NAMALWA (cell line): ENCODE measurements around the gene NMNAT2.
"Not testable (repeated sequence)": the region's sequence is repeated elsewhere in the genome, so short reads cannot be mapped to it uniquely, and the experiment has no call there.

Experiments used
- DNase-seq: peaks from one replicate; pipeline ENCODE4 v3.0.0-alpha.2; 2015; ENCODE audit warnings: low spot score

NMNAT2 gene

DNA sequence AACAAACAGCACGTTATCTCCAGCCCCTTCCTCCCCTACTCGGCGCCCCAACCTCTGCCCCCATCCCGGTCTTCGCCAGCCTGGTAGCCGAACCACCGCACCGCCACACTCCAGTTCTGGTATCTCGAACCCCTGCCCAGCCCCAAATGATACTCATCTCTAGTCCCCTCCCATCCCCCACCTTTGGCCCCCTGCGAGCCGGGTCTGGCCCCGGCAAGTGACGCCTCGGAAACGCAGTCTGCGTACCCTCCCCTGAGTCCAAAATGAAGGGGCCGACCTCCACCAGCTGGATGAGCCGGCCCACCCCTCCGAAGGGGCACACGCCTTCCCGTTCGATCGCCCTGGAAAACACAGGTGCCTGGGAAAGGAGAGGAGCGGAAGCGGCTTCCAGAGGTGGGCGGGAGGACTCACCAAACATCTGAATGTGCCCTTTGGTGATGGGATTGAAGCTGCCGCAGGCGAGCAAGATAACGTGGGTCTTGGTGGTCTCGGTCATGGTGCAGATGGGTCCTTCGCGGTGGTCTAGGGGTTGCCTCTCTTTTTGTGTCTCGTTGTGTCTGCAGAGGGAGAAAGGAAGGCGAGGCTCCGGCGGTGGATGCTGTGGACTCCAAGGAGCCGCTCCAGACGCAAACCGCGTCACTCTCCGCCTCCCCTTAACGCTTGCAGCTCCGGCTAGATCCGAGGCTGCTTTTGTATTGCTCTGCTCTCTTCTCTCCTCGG lies at the start of gene NMNAT2:
Gene NMNAT2, minus strand, starts transcription at position 609 of the 720 bp plus-strand sequence. Its CDS starts 113 bp downstream, at position 496.
- no peak for DNase-seq

DNA sequence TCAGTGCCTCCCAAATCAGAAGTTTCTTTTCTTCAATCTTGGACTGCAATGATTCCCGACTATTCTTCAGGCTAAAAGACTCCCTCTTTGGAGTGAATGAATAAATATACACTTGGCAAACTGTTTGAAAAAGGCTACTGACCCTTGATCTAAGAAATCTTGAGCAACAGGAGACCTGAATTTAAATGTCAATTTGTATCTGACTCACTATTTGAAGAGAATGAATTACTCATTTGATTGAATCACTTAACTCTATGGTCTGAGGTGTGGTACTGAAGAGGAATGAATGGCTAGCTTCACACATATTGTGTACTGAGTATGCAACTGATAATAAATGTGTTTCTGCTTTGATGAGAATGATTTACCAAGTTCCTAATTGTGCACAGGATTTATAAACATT lies 49.5 kb upstream of the NMNAT2 start:
- DNase-seq = no peak

GRCh38 chr1:183466781-183467180 lies 48.6 kb upstream of the NMNAT2 start:
- no peak for DNase-seq

GRCh38 chr1:183463566-183463965 lies 45.4 kb upstream of the NMNAT2 start:
- no peak for DNase-seq

GRCh38 chr1:183461350-183461749 lies 43.2 kb upstream of the NMNAT2 start:
- DNase-seq = no peak

DNA sequence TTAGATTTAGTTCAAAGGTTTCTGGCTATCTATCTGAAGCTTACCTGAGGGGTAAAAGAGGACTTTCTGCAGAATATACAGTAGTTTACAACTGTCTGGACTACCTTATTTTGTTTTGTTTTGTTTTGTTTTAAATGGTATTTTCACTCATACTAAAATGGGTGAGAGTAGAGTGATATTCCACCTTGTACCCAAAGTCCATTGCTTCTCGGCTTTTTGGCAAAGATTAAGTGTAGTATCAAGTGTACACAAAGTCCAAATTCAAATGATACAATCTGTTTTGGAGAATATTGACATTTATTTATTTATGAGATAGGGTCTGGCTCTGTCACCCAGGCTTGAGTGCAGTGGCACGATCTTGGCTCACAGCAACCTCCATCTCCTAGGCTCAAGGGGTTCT lies 42.4 kb upstream of the NMNAT2 start:
- DNase-seq = no peak

DNA sequence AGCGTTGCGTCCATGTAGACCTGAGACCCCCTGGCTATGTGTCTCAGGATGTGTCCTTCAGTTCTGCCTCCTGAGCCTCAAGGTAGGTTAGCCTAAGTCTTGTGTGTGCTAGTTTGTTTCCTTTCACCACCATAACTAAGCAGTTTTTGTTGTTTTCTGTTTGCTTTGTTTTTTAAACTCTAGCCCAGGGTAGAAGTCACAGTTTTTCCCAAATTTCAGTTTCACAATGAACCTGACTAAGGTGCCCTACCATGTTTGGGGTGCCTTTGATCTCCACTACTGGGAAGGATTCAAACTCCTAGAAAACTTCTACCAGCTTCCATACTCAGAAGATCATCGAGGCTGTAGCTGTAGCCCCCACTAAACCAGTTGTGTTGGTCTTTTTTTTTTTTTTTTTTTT lies 39.3 kb upstream of the NMNAT2 start:
- DNase-seq = no peak

GRCh38 chr1:183456826-183457225 lies 38.6 kb upstream of the NMNAT2 start:
- no peak for DNase-seq

- DNase-seq = no peak
Observed at GRCh38 chr1:183454377-183454776, 36.2 kb upstream of the NMNAT2 start.

DNA sequence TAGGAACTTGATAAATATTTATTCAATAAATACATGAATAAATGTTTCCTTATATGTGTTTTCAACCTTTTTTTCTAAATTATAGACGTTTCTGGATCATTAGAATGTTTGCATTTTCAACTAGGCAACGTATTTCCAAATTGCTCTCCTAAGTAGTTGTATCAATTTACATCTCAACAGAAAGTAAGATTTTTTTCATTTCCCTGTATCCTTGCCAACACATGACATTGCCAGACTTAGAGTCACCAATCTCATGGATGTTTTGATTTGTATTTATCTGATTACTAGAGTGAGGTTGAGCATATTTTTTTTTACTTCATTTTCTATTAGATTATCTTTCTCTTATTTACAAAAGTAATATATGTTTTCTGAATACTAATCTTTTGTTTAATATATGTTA lies 31.9 kb upstream of the NMNAT2 start:
- DNase-seq = no peak

GRCh38 chr1:183449223-183449770 lies 31.1 kb upstream of the NMNAT2 start:
- no peak for DNase-seq

DNA sequence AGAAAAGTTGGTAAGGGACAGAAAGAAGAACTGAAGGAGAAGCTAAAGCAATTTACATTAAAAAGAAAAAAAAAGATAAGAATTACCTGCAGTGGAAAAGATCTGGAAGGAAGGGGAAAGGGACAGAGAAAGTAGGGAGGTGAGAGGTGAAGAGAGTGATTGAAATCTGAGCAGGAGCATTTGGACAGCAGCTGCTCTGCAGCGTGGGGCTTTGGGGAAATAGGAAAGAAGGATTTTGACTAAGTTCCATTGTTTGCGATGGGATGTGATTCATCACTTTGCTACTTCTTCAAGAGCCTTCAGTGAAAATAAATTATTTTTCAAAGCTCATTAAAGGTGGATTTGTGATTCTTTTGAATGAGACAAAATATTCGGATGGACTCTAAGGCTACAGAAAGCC lies 26.1 kb upstream of the NMNAT2 start:
- DNase-seq = no peak

GRCh38 chr1:183443466-183443865 lies 25.3 kb upstream of the NMNAT2 start:
- no peak for DNase-seq

GRCh38 chr1:183443011-183443410 lies 24.8 kb upstream of the NMNAT2 start:
- no peak for DNase-seq

DNA sequence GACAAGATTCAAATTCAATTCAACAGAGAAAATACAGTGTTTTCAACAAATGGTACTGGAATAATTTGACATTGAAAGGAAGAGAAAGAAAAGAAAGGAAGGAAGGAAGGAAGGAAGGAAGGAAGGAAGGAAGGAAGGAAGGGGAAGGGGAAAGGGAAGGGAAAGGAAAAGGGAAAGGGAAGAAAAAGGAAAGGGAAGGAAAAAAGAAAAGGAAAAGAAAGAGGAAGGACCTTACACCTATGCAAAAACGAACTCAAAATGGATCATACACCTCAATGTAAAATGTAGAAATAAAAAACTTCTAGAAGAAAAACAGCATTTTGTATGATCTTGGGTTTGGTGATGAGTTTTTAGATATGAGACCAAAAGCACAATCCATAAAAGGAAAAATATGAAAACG lies 19.9 kb upstream of the NMNAT2 start:
- no peak for DNase-seq

GRCh38 chr1:183435497-183435896 lies 17.3 kb upstream of the NMNAT2 start:
- no peak for DNase-seq

DNA sequence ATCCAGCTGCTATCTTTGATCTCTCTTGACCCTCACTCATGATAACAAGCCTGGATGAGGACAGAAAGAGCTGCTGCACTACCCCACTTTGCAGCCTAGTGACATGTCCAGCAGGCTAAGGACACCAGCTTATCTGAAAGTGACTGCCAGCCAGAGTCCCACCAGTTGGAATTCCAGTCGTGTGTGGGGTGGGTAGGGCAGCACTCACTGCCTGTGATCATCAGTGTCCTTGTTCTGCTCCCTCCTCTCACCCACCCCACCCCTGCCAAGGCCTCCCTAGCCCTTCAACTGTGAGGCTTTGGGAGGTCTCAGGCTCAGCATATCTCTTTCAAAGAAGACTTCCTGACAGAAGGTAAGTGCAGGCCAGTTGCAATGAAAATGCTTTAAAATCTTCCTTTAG lies 15.5 kb upstream of the NMNAT2 start:
- no peak for DNase-seq

GRCh38 chr1:183432548-183432875 lies 14.3 kb upstream of the NMNAT2 start:
- no peak for DNase-seq

DNA sequence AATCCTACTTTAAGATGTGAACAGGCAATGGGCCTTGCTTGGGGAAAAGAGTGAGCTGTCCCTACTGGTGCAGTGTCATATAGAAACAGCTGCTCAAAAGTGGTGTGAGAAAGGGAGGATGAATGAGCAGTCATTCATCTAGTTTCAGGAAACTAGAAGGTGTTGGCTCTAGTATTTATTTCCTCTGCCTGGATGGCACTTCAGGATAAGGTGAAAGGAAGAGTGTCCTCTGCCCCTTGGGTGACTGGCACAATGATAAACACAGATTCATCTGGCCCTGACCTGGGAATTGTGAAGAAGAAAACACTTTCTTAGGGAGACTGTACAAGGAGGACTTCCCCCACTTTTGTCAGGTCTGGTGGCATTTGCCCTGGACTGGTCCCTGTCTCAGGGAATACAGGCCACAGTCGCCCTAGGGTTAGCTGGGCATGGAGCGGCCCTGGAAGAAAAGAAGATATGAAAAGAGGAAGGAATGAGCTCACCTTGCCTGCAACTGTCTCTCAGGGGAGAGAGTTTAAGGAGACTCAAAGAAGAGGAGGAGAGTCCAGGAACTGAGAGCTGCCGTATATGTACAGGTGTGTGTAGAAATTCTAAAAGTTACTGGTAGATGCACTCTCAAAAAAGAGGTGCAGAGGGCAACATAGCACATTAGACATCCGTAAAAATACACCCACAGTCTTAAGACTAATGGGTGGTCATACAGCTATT lies 13.8 kb upstream of the NMNAT2 start:
- no peak for DNase-seq

GRCh38 chr1:183427591-183427990 lies 9.4 kb upstream of the NMNAT2 start:
- DNase-seq = not testable (repeated sequence)

DNA sequence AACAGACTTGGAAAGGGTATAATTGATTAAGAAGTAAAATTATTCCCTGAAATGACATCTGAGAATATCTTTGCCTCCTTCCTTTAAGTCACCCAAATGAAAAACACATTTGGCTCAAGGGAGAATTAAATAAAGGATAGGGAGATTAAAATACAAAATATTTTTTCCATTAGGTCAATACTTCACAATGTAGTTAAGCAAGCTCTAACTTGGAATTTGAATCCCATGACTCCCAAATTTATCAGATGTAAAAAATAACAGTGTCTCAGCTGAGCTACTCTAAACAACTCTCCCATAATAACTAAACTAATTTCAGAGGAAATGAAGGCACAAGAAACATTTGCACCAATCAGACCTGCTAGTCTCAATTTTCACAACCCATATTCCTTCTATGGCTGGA lies 6.5 kb upstream of the NMNAT2 start:
- no peak for DNase-seq

- no peak for DNase-seq
Observed at GRCh38 chr1:183423541-183423940, 5.4 kb upstream of the NMNAT2 start.

- DNase-seq = no peak
Observed at GRCh38 chr1:183419399-183419798, 1.2 kb upstream of the NMNAT2 start.

GRCh38 chr1:183418696-183419095 lies 516 bp upstream of the NMNAT2 start:
- no peak for DNase-seq
